HG03378 (cell line): ENCODE measurements around the gene TMEM256.
"Not testable (repeated sequence)": the region's sequence is repeated elsewhere in the genome, so short reads cannot be mapped to it uniquely, and the experiment has no call there.

Experiments
- ATAC-seq: cut with Tn5 transposase; IDR thresholded peaks from one replicate; pipeline ENCODE4 v1.9.1; 2021; ENCODE audit warnings: mild to moderate bottlenecking, moderate library complexity; ENCODE audit not compliant: unreplicated experiment

The TMEM256 gene

DNA sequence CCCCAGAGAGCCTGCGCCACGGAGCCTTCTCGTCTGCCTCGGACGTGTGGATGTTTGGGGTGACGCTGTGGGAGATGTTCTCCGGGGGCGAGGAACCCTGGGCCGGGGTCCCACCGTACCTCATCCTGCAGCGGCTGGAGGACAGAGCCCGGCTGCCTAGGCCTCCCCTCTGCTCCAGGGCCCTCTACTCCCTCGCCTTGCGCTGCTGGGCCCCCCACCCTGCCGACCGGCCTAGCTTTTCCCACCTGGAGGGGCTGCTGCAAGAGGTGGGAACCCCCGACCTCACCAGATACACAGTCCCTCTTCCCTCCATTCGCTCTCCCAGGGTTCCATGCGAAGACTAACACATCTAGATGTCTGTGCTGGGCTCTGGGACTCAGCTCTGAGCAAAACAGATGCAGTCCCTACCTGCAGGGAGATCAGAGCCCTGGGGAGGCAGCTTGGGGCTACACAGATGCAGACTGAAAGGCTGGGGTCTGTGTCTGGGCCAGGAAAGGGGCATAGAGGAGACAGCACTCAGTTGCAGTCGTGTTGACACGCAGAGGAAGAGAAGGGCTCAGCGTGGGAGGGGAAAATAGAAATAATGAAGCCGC lies 19.3 kb downstream of the TMEM256 start:
- ATAC-seq: no peak

- no peak for ATAC-seq
These were observed 20.0 kb downstream of the TMEM256 start for GRCh38 chr17:7383742-7384488.

- no peak for ATAC-seq
These were observed 20.5 kb downstream of the TMEM256 start for GRCh38 chr17:7383371-7383741.

GRCh38 chr17:7382901-7383300 lies 21.0 kb downstream of the TMEM256 start:
- ATAC-seq: no peak

GRCh38 chr17:7380855-7381683 lies 22.8 kb downstream of the TMEM256 start, which contains the start of gene TNK1:
TSS of gene TNK1 (plus strand) at chr17:7381089. CDS start at chr17:7382927, 1,838 bp downstream.
- no peak for ATAC-seq

DNA sequence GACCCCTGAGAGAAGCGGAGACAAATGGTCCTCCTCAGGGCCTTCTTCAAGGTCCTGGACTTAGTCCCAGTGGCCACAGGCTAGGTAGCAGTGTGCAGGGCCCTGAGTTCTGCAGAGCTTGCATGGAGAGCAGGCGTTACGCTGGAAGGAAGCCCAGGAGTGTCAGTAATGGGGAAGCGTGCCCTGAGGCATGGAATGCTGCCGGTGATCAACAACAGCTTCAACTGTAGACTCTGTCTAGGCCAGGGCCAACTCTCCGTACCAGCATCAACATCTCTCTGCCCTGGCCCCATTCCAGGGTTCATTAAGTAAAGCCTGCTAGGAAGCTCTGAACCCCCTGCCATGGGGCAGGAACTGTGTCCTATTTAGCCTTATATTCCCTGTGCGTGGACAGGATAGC lies 23.6 kb downstream of the TMEM256 start:
- no peak for ATAC-seq

- no peak for ATAC-seq
These were observed 24.8 kb downstream of the TMEM256 start for GRCh38 chr17:7379134-7379533.

- ATAC-seq: no peak
These were observed 29.5 kb downstream of the TMEM256 start for GRCh38 chr17:7374353-7374752.

DNA sequence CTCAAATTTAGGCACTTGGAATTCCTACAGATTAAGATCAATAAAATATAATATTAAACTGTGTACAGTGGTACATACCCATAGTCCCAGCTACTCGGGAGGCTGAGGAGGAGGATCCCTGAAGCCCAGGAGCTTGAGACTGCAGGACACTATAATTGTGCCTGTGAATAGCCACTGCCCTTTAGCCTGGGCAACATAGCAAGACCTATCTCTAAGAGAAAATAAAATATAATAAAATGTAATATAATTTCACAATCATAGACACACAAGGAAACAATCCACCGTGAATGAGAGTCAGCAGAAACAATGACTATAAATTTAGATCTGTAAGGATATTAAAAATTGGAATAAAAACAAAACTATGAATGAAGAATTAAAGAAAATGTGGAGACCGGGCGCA lies 33.0 kb downstream of the TMEM256 start:
- ATAC-seq: no peak

DNA sequence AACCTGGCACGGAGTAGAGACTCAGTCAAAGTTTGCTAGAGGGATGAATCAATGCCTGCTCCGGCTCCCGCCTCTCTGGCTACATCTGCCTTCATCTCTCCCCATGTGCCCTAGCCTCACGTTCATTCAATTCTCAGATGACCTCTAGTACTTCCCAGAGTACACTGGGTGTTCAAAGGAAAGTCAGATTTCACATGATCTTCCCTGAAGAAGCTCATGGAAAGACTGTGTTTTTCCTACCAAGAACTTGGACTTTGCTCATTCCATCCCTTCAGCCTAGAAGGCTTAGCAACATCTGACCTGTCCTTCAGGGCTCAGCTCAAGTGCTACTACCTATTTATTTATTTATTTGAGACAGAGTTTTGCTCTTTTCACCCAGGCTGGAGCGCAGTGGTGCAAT lies 34.1 kb downstream of the TMEM256 start:
- no peak for ATAC-seq

- ATAC-seq: not testable (repeated sequence)
These were observed 35.3 kb downstream of the TMEM256 start for GRCh38 chr17:7368599-7368994.

- ATAC-seq: no peak
These were observed 35.8 kb downstream of the TMEM256 start for GRCh38 chr17:7367918-7368598.

- ATAC-seq: no peak
These were observed 36.8 kb downstream of the TMEM256 start for GRCh38 chr17:7367083-7367482.

DNA sequence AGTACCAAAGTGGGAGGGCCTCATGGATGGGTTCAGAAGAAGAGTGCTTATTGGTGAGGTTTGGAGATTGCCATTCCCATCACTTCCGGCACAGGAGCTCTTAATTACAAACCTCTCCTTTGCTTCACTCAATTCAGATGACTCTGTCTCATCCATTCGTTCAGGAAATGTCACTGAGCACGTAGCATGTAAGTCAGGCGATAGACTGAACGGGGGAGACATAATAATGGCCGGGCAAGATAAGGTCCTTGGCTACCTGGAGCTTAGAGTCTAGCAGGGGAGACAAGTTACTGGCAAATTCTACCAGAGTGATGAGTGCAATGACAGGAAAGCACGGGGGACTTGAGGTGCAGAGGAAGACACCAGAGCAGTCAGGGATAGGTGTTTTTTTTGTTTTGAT lies 37.9 kb downstream of the TMEM256 start:
- not testable (repeated sequence) for ATAC-seq

GRCh38 chr17:7363311-7363710 lies 40.6 kb downstream of the TMEM256 start:
- no peak for ATAC-seq

GRCh38 chr17:7361906-7362305 lies 42.0 kb downstream of the TMEM256 start:
- no peak for ATAC-seq

DNA sequence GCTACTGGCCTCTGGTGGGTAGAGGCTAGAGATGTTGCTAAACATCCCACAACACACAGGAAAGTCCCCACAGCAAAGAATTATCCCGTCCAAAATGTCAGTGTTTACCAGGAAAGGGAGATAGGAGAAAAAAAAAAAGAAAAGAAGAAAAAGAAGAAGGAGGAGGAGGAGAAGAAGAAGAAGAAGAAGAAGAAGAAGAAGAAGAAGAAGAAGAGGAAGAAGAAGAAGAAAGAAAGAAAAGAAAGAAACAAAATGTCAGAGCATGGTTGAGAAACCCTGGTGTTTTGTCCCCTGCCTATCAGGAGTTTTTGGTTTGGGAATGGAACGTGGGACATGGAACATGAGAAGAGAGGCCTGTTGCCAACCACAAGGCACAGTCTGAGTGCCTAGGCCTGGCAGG lies 46.5 kb downstream of the TMEM256 start:
- ATAC-seq: no peak

DNA sequence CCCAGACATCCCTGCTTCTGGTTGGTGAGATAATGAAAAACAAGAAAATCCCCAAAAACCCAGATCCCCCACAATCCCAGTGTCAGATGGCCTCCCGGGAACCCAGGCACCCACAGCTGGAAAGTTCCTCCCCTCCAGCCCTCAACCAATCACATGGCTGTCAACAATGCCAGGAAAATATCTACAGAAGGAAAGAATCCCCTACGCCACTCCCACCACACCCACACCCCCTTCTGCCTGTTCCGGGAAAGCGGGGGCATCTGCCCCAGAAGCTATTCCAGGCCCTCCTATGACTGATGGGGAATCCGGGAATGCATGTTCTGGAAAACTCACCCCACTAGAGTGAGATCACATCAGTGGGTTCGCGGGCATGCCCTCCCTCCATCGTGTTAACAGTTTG lies 47.1 kb downstream of the TMEM256 start:
- ATAC-seq: no peak

DNA sequence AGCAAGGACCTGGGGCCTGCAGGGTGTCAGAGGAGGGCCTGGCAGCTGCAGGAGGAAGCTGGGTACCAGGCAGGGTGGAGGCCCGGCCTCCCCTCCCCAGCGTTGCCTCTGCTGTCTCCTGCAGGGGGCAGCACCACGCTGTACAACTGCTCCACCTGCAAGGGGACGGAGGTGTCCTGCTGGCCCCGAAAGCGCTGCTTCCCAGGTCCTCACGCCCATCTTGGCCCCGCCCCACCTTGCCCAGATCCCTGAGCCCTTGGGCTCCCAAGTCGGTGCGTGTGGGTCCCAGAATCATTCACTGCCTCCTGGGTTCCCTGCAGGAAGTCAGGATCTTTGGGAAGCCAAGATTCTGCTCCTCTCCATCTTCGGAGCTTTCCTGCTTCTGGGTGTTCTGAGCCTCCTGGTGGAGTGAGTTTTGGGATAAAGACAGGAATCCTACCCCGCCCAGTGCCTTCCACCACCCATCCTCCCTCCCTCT lies 47.8 kb downstream of the TMEM256 start:
- ATAC-seq: no peak

GRCh38 chr17:7355573-7355972 lies 48.3 kb downstream of the TMEM256 start:
- ATAC-seq: no peak

- ATAC-seq: no peak
These were observed 48.8 kb downstream of the TMEM256 start, which contains the start of gene TMEM95 for GRCh38 chr17:7355053-7355452. TSS of gene TMEM95 (plus strand) at chr17:7355156. CDS start at chr17:7355205, 49 bp downstream.
